ENCODE measurements around the gene WFIKKN1.

Gene WFIKKN1

DNA sequence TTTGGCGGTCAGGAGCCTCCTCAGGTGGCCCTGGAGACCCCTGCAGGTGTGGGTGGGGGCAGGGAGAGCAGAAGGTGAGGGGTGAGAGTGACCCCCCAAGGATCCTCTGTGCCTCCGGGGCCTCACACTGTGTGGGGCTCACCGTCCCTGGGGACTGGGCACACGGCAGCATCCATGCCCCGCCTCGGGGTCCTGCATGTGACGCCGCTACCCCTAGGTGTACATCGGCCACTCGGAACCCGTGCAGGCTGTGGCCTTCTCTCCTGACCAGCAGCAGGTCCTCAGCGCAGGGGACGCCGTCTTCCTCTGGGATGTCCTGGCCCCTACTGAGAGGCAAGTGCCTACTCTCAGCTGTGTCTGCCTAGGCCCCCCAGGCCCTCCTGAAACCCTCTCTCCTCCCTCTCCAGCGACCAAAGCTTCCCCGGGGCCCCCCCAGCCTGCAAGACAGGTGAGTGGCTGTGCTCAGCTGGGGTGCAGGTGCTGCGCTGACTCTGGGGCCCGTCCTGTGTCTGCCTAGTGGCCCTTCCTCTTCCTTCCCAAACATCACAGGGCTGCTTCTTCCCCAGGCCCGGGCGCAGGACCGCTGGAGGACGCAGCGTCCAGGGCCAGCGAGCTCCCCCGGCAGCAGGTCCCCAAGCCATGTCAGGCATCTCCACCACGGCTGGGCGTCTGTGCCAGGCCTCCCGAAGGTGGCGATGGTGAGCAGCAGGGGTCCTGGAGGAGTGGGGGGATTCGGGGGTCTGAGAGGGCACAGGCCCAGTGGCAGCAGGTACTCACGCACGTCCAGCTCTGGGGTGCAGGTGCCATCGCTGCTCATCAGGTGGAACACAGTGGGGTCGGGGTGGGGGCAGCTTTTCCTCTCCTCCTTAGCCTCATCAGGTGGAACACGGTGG is 28.1 kb downstream of the WFIKKN1 start:
- no peaks in the 10 kb centered on the region for H3K9me3 ChIP-seq (ENCODE audit: control insufficient read depth, insufficient read depth, low read length)
- no peaks in the 10 kb centered on the region for H3K36me3 ChIP-seq (ENCODE audit: insufficient read depth, low read length)
- no peak overlapping the region for H3K9ac ChIP-seq (ENCODE audit: low read depth, low read length)
- no peaks in the 10 kb centered on the region; the same call in 1 of the 2 replicates for H3K4me1 ChIP-seq (ENCODE audit: insufficient read depth, low read length)

DNA sequence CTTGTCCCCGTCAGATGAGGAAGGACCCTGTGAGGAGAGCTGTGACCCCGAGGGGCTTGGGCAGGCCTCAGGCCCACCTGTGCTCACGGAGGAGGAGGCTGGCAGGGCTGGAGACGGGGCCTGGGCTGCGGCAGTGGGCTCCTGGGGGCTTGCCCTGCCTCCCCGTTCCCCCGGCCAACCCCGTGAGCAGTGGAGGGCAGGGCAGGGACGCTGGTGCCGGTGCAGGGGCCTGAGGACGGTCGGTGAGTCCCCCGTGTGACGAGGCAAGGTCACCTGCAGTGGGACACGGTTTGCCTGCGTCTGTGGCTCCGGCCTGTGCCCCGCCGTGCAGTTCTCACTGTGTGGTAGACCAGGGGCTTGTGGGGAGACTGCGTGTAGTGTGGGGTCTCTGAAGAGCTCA is 28.8 kb downstream of the WFIKKN1 start:
- Histone ChIP-seq H3K4me1 (ENCODE audit: insufficient read depth, low read length) (no peaks in the 10 kb centered on the region; the same call in 1 of the 2 replicates), H3K36me3 (ENCODE audit: insufficient read depth, low read length) (no peaks in the 10 kb centered on the region), H3K9ac (ENCODE audit: low read depth, low read length) (no peak overlapping the region), H3K9me3 (ENCODE audit: control insufficient read depth, insufficient read depth, low read length) (no peaks in the 10 kb centered on the region)

DNA sequence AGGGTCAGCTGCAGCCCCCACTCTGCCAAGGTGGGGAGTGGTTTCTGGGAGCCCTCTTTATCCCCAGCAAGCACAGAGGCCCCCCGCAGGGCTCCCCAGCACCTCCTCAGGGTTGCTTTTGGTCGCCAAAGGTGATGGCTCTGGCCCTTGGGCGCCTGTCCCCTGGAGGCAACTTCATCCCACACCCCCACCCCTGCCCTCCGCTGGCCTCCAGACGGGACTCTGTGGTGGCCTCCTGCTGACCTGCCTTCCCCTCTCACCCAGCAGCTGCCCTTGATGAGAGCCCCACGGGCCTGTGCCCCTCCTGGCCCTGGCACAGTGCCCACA is 29.3 kb downstream of the WFIKKN1 start:
- Histone ChIP-seq H3K9me3 (ENCODE audit: control insufficient read depth, insufficient read depth, low read length) (no peaks in the 10 kb centered on the region), H3K36me3 (ENCODE audit: insufficient read depth, low read length) (no peaks in the 10 kb centered on the region), H3K9ac (ENCODE audit: low read depth, low read length) (peak overlapping the region; percentile 51), H3K4me1 (ENCODE audit: insufficient read depth, low read length) (no peaks in the 10 kb centered on the region; the same call in 1 of the 2 replicates)

DNA sequence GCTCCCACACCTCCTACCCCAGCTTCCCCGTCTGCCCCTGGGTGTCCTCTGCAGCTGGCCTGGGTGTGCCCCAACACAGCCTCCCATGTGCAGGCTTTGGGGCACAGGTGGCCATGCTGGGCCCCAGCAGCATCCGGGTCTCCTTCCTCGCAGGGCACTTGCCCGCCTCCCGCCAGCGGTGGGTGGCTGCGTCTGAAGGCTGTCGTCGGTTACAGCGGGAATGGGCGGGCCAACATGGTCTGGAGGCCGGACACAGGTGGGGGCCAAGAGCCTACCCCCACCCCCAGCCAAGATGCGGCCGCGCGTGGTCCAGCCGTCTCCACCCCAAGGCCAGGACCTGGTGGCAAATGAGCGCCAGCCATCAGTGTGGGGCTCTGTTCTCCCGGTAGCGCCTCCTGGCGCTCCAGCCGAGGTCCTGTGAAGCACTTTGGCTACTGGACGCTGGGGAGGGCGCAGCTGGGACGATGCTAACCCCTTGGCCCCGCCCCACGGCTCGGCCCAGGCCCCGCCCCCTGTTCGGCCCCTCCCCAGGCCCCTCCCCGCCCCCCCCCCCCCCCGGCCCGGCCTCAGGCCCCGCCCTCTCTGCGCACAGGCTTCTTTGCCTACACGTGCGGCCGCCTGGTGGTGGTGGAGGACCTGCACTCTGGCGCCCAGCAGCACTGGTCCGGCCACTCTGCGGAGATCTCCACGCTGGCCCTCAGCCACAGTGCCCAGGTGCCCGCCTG is 29.8 kb downstream of the WFIKKN1 start:
- H3K9ac ChIP-seq (ENCODE audit: low read depth, low read length): peak overlapping the region; percentile 51
- no peaks in the 10 kb centered on the region for H3K36me3 ChIP-seq (ENCODE audit: insufficient read depth, low read length)
- H3K9me3 ChIP-seq (ENCODE audit: control insufficient read depth, insufficient read depth, low read length): no peaks in the 10 kb centered on the region
- H3K4me1 ChIP-seq (ENCODE audit: insufficient read depth, low read length): no peaks in the 10 kb centered on the region; the same call in 1 of the 2 replicates

DNA sequence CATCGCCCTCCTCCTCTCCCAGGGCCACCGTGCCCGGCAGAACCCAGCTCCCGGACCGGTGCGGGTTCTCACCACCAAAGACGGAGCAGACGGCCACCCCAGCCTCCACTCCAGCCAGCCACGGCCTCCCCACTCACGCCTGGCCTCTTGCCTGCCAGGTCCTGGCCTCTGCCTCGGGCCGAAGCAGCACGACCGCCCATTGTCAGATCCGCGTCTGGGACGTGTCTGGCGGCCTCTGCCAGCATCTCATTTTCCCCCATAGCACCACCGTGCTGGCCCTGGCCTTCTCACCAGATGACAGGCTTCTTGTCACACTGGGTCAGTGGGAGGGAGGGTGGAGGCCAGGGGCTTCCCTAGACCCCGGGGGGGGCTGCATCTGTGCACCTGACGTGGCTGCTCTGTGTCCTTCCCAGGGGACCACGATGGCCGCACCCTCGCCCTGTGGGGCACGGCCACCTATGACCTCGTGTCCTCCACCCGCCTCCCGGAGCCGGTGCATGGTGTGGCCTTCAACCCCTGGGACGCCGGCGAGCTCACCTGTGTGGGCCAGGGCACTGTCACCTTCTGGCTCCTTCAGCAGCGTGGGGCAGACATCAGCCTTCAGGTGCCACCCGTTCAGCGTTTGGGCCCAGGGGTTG is 30.5 kb downstream of the WFIKKN1 start:
- H3K36me3 ChIP-seq (ENCODE audit: insufficient read depth, low read length): no peaks in the 10 kb centered on the region
- H3K9ac ChIP-seq (ENCODE audit: low read depth, low read length): no peak overlapping the region

DNA sequence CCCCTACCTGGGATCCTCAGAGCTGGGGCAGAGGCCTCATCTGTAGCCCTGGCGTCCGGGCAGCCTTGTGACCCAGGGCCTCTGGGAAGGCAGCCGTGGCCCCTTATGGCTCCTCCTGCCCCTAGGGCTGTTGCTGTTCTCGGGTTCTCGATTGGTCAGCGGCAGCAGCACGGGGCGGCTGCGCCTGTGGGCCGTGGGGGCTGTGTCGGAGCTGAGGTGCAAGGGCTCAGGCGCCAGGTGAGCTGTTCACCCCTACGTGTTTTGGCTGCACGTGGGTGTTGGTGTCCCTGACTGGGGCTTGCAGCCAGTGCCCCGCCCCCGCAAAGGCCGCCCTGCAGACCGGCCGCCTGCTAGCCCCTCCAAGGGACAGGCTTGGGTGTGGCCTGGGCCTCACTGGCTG is 31.3 kb downstream of the WFIKKN1 start:
- Histone ChIP-seq H3K9ac (ENCODE audit: low read depth, low read length) (no peak overlapping the region), H3K9me3 (ENCODE audit: control insufficient read depth, insufficient read depth, low read length) (no peaks in the 10 kb centered on the region), H3K36me3 (ENCODE audit: insufficient read depth, low read length) (no peaks in the 10 kb centered on the region), H3K4me1 (ENCODE audit: insufficient read depth, low read length) (no peaks in the 10 kb centered on the region; the same call in 1 of the 2 replicates)

More for the DNA sequence above, 30.5 kb downstream of the WFIKKN1 start:
- Histone ChIP-seq H3K4me1 (ENCODE audit: insufficient read depth, low read length) (no peaks in the 10 kb centered on the region; the same call in 1 of the 2 replicates), H3K9me3 (ENCODE audit: control insufficient read depth, insufficient read depth, low read length) (no peaks in the 10 kb centered on the region)

DNA sequence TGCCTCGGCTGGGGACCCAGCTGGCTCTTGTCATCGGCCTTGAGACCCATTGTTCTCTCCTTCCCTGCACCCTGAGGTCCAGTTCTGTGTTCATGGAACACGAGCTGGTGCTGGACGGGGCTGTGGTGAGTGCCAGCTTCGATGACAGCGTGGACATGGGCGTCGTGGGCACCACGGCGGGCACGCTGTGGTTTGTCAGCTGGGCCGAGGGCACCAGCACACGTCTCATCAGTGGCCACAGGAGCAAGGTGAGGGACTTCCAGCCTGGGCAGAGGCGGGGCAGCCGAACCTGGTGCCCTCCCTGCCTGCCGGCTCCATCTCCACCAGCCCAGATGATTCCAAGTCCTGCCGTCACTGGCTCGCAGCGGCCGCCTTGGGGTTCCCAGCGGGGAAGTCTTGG is 31.8 kb downstream of the WFIKKN1 start:
- Histone ChIP-seq H3K9me3 (ENCODE audit: control insufficient read depth, insufficient read depth, low read length) (no peaks in the 10 kb centered on the region), H3K36me3 (ENCODE audit: insufficient read depth, low read length) (no peaks in the 10 kb centered on the region), H3K4me1 (ENCODE audit: insufficient read depth, low read length) (peaks cover 3% of the 10 kb centered on the region; the same call in 1 of the 2 replicates), H3K9ac (ENCODE audit: low read depth, low read length) (no peak overlapping the region)

DNA sequence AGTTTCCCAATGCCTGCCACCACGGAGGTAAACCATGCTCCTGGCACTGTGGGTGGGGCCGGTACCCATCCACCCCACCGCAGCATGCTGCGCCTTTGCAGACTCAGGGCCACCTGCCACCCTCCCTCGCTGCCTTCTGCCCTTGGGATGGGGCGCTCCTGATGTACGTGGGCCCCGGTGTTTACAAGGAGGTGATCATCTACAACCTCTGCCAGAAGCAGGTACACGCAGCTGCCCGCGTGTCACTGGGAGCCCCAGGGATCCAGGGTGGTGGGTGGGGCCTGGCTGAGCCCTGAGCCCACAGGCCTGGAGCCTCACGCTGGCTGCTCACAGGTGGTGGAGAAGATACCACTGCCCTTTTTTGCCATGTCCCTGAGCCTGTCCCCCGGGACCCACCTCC is 35.8 kb downstream of the WFIKKN1 start:
- H3K9ac ChIP-seq (ENCODE audit: low read depth, low read length): no peak overlapping the region
- H3K4me1 ChIP-seq (ENCODE audit: insufficient read depth, low read length): peaks cover 4% of the 10 kb centered on the region; the same call in 1 of the 2 replicates
- no peaks in the 10 kb centered on the region for H3K9me3 ChIP-seq (ENCODE audit: control insufficient read depth, insufficient read depth, low read length)
- H3K36me3 ChIP-seq (ENCODE audit: insufficient read depth, low read length): peaks cover 16% of the 10 kb centered on the region; the same call in 1 of the 2 replicates

DNA sequence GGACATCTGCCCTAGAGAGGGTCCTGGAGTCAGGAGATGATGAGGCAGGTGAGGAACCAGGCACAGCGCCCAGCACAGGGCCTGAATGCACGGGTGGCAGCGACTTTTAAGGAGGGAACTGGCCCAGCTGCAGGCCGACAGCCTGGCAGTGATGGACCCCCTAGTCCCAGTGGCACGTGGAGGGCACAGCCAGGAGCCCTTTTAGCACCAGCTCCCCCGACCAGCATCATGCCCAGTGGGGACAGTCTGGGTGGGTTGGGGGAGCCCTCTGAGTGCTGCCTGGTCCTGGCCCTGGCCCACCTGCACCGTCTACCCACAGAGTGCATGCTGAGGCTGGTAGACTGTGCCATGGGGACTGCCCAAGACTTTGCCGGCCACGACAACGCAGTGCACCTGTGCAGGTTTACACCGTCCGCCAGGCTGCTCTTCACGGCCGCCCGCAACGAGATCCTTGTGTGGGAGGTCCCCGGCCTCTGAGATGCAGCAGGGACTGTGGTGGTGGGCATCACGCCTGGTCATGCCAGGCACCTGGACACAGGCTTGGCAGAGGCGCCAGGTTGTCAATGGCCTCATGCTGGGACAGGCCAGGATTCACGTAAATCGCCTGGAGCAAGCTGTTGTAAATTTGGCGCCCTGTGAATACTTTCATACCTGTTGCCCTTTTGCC is 36.5 kb downstream of the WFIKKN1 start:
- H3K4me1 ChIP-seq (ENCODE audit: insufficient read depth, low read length): peaks cover 4% of the 10 kb centered on the region; the same call in 1 of the 2 replicates
- H3K9ac ChIP-seq (ENCODE audit: low read depth, low read length): no peak overlapping the region
- H3K9me3 ChIP-seq (ENCODE audit: control insufficient read depth, insufficient read depth, low read length): no peaks in the 10 kb centered on the region
- H3K36me3 ChIP-seq (ENCODE audit: insufficient read depth, low read length): peaks cover 19% of the 10 kb centered on the region; the same call in 1 of the 2 replicates

DNA sequence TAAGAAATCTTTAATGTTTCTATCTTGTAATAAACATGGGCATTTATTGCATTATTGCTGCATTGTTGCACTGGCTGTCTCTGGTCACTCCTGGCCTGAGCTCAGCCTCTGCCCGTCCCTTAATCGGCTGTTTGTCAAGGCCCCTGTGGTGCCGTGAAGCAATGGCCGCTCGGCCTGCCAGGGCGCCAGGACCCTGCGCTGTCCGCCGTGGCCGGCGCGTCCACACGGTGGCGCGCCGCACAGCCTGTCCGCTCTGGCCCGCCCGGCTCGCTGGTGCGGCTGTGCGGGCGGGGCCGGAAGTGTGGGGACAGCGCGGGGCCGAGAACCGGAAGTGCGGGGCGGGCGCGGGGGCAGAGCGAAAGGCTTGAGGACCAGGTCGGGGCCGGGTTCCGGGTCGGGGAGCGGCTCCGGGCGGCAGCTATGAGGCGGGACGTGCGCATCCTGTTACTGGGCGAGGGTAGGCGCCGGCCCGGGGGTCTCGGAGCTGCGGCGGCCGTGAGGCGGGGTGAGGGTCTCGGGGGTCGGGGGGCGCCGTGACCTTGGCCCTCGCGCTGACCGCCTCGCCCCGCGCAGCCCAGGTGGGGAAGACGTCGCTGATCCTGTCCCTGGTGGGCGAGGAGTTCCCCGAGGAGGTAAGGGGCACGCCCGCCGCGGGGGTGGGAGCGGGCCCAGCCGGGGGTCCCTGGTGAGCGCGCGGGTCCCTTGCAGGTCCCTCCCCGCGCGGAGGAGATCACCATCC is 37.2 kb downstream of the WFIKKN1 start, which contains the start of gene RHOT2:
TSS of gene RHOT2 (plus strand) at position 353 of the 739 bp plus-strand sequence. CDS start at position 421, 68 bp downstream.
- Histone ChIP-seq H3K9me3 (ENCODE audit: control insufficient read depth, insufficient read depth, low read length) (no peaks in the 10 kb centered on the region), H3K36me3 (ENCODE audit: insufficient read depth, low read length) (peaks cover 26% of the 10 kb centered on the region), H3K9ac (ENCODE audit: low read depth, low read length) (peak within 1 kb of the TSS; percentile 87), H3K4me1 (ENCODE audit: insufficient read depth, low read length) (peaks cover 4% of the 10 kb centered on the region; the same call in 1 of the 2 replicates)

DNA sequence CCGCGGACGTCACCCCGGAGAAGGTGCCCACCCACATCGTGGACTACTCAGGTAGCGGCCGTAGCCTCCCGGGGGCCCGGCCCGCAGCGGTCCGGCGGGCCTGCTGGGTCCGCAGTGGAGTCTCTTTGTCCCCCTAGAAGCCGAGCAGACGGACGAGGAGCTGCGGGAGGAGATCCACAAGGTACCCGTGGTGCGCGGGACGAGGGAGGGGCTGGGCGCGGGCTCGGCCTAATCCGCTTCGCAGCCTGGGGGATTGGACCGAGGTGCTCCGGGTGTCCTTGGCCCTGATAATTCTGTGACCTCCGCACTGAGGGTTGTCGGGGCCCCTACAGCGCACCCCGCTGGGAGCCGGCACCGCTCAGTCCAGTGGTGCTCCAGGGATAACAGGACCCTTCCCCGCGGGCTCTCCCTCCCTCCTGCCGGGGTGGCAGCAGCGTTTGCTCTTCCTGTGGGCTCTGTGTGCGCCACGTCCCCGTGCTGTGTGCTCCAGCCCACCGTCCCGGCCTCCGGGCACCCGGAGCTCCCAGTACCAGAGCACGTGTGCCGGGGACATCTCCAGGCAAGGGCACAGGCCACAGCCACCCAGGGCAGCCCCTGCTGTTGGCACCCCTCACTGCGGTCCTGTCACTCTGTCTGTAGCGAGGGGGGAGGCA is 37.9 kb downstream of the WFIKKN1 start:
- Histone ChIP-seq H3K9ac (ENCODE audit: low read depth, low read length) (peak overlapping the region; percentile 87), H3K36me3 (ENCODE audit: insufficient read depth, low read length) (peaks cover 26% of the 10 kb centered on the region), H3K4me1 (ENCODE audit: insufficient read depth, low read length) (peaks cover 4% of the 10 kb centered on the region; the same call in 1 of the 2 replicates), H3K9me3 (ENCODE audit: control insufficient read depth, insufficient read depth, low read length) (no peaks in the 10 kb centered on the region)

DNA sequence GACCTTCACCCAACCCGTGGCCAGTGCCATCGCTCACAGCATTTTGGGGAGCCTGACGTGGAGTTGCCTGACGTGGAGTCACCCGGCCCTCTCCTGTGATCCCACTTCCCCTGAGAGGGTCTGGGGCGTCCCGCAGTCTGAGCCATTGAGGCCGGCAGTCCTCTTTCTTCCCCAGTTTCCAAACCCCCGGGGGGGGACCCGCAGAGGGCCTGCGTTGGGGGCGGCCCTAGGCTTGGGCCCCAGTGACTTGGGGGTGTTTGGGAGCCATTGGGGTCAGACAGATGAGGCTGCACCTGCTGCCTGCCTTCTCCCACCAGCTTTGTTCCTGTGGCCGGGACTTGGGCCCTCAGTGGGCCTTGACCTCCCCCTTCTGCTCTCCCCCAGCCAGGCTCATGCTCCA is 38.9 kb downstream of the WFIKKN1 start:
- Histone ChIP-seq H3K9me3 (ENCODE audit: control insufficient read depth, insufficient read depth, low read length) (no peaks in the 10 kb centered on the region), H3K9ac (ENCODE audit: low read depth, low read length) (no peak overlapping the region), H3K4me1 (ENCODE audit: insufficient read depth, low read length) (peaks cover 4% of the 10 kb centered on the region; the same call in 1 of the 2 replicates), H3K36me3 (ENCODE audit: insufficient read depth, low read length) (peaks cover 26% of the 10 kb centered on the region)

Data from ES-I3 (cell line).